Measurements from ENCODE around the gene NUDT1.

- no peak for TF ChIP-seq EZH2phosphoT487 (IDR thresholded peaks at IDR 0.05; ENCODE audit: borderline replicate concordance, low read length)
- TF ChIP-seq CTCF (IDR thresholded peaks at IDR 0.05; ENCODE audit: low read depth, low read length, poor library complexity, severe bottlenecking) = no peak
These were observed 58.0 kb downstream of the NUDT1 start for GRCh38 chr7:2299870-2300512.

Measured in DOHH2 (cell line).